GM21529 (cell line): ENCODE measurements around the gene CTNND2.

Experiments used
- ATAC-seq: cut with Tn5 transposase; IDR thresholded peaks from one replicate; pipeline ENCODE4 v1.9.1; 2021; ENCODE audit not compliant: unreplicated experiment

The CTNND2 gene

DNA sequence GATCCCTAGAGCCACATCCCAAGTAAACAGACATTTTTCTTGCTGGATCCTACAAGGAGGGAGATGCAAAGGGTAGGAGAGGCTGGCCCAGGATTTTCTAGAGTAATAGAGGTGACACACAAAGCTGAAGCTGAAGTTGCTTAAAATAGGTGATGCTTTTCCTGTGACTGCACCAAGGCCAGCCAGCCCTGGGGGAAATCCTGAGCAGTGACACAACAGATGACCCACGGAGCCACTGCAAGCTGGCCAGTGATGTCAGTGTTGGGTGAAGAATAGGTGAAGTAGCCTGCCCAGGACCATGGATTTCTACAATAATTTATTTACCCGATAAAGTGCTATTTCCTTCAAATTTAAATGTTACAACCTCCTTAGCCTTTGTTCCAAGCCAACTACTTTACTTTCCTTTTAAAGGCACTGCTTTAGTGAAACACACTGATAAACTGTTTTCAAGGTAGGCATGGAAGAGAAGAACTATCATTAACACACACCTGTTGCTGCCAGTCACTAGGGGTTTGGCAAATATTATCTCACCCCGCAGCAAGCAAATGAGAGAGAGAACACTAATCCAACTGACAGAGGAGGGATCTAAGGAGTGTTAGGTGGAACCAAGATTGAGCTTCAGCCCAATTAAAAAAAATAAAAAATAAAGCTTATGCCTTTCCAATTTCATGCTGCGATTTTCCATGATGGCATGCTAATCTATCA is 123.5 kb downstream of the CTNND2 start:
- no peak for ATAC-seq

DNA sequence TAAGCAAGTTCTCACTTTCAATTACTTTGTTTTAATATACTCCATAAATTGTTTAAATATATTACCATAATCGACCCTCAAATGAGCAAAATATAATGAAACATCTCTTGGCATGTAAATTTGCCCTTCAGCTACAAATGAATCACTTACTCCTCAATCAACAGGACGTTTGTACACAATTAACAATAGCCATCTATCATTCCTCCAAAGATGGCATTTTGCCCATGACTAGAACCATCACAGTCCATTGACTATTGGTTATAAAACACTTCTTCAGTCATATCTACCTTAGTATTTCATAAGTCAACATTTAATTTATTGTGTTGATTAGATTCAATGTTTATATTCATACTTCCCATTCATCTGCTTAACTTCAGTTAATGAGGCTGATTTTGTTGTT is 127.2 kb downstream of the CTNND2 start:
- no peak for ATAC-seq

DNA sequence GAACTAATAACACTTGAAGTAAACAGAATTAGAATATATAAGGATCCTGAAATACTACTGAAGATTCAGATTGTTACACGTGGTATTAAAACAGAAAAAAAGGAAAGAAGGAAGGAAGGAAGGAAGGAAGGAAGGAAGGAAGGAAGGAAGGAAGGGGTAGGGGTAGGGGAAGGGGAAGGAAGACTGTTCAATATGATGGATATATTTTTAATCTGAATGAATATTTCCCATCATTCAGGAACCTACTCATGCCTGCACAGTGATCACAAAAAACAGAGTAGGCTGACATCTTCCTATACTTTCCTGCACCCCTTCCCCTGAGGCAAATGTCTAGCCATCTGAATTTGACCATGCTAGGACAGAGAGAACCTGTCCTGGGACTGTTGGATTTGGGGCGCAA is 133.9 kb downstream of the CTNND2 start:
- no peak for ATAC-seq

DNA sequence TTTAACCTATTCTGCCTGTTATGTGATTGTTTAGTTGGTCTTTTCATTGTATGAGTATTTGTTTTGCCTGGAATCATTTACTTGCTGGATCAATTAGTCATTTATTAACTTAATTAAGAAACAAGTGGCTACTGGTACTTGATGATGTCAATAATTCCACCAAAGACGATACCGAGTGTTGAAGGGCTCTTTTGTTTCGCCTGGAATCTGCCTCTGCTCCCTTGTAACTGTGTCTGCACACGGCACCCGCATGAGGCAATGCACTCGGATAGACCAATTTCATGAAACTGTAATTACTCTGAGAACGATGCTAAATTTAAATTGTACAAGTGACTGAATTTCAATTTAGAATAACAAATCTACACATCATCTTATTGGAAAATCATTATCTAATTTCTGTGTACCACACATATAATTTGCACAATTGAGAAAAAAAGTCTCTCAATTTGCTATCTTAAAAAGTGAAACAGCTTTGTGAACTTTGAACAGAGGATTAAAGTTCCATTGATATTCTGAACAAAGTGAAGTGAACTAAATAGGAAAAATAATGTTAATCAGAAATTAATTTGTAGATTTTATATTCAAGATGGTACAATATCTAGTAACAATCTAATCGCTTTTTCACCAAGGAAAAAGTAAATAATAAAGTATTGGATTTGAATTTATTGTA is 143.2 kb downstream of the CTNND2 start:
- ATAC-seq, result no peak

DNA sequence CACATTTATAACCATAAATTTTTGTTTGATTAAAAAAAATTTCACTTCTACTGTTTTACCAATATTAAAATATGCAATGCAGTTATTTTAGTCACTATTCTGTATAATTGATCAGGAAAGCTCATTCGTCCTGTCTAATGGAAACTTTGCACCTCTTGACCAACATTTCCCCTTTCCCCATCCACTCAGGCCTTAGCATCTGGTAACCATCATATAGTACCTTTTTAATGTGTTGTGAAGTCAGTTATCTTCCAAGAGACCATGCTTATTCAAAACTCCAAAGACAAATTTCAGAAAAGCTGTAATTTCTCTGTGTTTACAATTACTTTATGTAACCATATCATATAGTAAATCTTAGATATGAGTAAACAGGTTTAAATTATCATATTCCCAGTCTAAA is 145.9 kb downstream of the CTNND2 start:
- ATAC-seq, result no peak

DNA sequence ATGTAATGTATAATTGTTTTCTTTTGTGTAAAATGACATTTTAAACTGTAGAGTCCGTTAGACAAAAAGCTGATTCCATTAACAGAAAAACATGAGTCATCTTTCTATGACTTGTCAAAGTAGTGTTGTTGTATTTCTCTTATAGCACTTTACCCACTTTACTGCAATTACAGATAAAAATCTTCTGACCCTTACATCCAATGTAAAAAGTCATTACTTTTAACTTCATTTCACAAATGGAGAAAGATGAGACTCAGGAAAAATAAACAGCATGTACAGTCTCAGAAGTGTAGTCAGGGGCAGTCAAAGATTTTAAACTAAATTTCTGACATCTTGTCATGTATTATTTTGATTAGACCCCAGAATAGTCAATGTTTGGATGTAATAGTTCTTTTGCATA is 146.6 kb downstream of the CTNND2 start:
- ATAC-seq, result no peak

DNA sequence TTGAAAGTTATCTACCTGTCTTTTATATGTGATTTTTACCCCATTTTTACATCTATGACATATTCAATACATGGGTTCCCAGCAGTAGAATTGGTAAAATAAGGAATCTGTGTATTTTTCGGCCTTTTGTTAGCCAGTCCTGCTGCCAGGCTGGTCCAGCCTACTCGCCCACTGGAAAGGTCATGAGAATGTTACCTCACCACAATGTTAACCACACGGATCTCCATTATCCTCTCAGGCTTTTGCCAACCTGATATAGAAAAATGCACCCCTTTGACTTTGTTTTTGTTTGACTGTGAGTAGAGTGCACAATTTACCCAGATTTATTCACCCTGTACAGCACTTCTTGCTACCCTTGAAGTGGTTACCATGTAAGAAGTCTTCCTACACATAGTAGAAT is 167.2 kb downstream of the CTNND2 start:
- ATAC-seq, result no peak

DNA sequence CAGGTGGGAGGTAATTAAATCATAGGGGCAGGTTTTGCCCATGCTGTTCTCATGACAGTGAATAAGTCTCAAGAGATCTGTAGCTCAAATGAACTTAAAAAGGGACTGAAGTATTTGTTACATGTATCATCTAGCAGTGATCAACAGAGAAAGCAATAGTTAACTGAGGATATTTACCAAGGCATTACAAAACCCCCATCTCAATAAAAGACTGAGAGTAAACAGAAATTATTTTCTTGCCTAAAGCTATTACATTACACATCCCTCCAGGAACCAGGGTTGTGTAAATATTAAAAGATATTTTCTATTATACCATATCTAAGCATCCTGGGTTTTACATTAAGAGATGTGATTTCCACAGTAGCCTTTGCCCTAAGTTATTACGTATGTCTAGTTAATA is 169.9 kb downstream of the CTNND2 start:
- ATAC-seq, result no peak

DNA sequence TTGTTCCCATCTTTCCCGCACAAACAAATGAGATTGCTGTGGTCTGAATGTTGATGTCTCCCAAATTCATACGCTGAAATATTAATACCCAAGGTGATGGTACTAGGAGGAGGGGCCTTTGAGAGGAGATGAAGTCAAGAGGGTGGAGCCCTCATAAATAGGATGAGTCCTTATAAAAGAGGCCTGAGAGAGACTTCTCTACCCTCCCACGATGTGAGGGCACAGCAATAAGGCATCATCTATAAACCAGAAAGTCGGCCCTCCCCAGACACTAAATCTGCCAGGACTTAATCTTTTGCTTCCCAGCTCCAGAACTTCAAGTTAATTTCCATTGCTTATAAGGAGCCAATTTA is 170.4 kb downstream of the CTNND2 start:
- no peak for ATAC-seq

DNA sequence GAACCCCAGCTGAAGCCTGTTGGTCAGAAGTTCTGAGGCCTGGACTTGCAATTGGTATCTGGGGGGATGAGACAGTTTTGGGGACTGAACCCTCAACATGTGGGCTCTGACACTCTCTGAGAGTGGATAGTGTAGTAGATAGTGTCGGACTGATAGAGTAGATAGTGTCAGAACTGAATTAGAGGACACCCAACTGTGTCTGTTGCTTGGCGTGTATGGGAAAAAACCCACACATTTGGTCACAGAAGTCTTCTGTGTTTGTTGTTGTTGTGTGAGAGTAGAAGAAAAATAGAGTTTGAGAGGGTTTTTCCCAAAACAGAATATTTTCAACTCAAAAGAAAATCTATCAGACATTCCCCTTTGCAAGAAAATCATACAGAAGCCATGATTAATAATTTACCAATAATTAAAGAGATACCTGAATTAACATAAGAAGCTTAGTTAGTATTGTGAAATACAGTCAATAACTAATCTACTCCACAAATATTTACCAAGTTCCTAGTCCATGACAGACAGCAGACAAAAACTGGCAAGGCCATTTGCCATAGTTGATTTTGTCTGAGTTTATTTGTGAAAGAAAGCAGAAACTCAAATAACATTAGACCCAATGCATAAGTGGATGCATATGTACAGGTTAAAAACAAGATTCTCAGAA is 170.9 kb downstream of the CTNND2 start:
- no peak for ATAC-seq

DNA sequence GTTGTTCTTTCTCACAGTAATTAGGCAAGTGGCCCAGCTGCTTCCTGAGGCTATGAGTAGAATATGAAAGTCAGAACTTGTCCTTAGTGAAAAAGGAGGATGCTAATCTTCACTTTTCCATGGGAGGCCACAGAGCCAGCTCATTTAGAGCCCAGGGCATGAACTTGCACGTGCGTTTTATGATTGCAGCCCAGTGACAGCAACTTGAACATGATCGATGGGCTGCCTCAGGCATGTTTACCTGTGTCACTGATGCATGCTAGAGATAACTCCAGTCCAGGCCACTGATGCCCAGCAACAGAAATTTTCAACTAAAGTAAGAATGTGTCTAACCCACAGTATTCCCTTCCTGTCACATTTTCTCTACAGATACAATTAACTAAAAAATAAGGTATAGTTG is 179.3 kb downstream of the CTNND2 start:
- no peak for ATAC-seq

DNA sequence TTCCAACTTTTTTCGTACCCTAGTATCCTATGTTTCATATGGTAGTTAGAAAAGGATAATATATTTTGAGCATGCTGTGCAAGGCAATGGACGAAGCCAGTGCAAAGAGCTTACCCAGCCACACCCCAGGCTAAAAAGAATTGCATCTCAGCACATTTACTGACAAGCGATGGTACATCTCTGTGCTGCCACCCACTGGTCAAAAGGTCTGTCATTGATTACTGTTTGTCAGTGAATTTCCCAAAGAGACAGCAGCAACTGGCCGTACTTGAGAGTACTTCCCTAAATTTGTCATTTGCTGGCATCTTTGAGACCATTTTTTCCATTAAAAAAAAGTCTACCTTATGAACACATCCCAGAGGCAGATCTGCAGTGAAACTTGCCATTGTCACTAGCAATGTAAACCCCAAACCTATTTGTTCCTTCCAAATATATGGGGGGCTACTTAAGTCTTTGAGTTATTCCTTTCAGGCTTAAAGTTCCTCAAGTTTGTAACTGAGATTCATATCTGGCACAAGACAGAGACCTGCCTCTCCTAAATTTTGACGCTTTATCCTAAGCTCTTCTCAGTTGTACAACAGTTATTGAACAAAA is 184.3 kb downstream of the CTNND2 start:
- ATAC-seq, result no peak

DNA sequence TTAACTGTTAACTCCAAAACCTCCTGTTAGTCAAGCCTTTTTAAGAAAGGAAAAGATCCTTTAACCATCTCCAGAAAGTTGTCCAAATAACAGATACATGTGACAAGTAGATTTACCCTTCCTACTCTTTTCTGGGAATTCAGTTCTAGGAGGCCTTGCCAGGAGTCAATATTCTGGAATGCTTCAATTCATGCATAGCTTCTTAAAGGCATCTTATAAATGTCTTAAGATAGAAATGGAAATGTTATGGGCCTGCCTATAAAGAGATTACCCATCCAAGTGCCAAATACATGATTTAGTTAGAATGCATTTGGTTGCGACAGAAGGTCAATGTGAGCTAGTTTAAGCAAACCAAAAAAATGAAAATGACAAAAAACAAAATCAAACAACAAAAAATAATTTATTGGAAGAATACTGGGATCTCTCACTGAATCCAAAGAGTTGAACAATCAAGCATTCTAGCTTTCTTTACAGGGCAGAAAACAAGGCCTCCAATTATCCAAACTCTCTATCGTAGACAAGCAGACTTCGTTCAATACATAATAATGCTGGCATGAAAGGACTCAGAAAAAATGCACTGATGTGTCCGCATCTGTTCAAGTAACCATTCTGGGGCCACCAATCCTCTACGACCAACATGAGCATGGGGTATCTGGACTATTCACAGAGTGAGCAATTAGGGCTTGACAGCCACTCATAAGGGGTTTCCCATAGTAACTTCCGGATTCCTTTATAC is 188.6 kb downstream of the CTNND2 start:
- ATAC-seq, result no peak

DNA sequence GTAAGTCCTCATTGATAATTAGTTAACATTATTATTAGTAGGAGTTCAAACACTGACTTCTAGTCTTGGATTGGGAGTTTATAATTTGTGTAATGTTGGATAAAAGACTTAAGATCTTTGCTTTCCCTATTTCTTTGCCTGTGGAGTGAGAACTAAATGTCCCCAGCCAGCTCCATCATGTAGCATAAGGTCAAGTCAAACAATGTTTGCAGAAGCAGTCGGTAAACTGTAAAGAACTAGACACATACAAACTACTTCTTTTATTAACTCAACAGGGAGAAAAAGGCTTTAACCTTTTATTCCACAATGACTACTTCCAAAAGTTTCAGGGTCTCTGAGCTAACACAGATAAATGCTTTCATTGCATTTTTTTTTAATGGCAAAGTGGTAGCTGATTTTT is 192.3 kb downstream of the CTNND2 start:
- no peak for ATAC-seq

DNA sequence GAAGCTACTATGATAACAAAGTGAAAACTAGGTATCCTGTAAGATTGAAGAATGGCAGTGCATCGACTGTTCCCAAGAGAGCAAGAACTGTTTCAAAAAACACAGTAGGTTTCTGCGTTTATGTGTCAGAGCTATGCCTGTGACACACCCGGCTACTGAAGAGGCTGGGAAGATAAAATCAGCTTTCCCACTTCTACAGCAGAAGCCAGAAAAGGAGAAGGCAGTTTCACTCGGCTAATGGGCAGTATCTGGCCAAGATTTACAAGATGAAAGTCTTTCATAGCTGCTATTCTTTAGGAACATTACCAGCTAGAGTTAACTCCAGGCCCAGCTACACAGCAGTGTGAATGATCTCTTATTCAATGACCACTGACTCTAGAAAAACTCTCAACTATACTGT is 195.2 kb downstream of the CTNND2 start:
- no peak for ATAC-seq

DNA sequence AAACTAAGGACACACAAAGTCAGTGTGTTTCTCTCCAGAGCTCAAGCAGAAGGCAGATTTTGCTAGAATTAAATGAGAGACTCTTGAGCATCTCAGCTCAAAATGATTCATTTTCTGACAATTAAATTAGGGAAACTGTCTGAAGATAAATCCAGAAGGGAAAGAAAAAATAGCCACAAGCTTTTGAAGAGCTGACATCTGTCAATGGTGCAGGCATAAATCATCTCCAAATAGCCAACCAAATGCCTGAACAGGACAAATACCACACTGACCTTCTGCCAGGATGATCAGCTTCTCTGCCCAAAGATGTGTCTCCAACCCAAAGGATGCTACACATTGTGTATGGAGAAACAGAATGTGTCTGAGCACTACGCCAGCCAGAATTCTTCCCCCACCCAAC is 199.3 kb downstream of the CTNND2 start:
- no peak for ATAC-seq

DNA sequence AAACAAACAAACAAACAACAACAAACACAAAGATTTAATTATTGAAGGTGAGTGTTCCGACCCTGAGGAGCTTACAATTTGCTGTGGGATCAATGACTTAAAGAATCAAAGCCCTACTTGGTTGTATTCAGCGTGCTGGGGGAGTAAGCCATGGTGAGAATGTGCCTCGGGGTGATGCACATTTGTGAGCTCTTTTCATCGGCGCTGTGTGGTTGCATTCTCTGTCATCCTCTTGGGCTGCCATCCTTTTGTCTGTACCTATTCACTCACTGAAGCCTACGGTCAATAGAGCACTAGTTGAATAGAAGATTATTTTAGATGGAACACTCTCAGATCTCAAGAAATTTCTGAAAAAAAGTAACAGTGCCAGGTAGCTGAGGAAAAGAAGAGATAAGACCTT is 203.9 kb downstream of the CTNND2 start:
- ATAC-seq, result no peak

DNA sequence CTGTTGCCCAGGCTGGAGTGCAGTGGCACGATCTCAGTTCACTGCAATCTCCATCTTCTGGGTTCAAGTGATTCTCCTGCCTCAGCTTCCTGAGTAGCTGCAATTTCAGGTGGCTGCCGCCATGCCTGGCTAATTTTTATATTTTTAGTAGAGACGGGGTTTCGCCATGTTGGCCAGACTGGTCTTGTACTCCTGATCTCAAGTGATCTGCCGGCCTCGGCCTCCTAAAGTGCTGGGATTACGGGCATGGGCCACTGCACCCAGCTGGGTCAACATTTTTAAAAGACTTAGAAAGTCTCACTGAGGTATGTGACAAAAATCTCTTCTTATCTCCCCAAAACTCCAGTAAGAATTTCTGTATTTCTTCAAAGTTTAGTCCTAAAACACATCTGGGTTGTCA is 211.6 kb downstream of the CTNND2 start:
- no peak for ATAC-seq

DNA sequence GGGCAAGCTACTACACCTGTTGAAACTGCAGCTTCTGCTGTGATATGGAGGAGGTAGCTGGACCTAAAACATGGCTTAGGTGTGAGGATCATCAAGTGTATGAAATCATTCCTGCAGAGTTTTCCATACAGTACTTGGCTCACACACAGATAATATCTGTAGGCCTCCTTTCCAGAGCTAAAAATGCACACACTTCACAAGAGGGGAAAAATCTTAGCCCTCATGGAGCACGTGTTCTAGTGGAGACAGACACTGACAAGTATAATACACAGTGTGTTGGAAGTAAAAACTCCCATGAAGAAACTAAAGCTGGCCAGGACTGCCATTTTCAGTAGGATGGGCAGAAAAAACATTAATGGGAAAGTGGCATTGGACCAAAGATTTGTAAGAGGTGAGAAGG is 216.7 kb downstream of the CTNND2 start:
- no peak for ATAC-seq

DNA sequence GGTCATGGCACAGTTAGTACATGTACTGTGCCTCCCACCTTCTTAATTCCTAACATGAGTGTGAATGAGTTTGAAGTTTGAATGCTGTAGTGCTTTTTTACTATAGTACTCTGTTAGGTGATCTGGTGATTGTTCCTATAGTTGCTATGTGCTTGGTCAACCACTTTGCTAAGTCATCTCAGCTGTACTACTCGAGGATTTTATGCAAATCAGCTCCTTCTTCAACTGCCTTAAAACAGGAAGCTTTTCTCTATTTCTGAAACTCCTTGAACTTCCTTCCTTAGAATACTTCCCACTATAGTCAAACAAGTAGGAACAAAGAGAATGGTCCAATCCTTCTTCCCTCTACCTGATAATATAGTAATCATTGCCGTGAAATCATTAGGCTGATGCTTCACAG is 219.6 kb downstream of the CTNND2 start:
- ATAC-seq, result no peak

DNA sequence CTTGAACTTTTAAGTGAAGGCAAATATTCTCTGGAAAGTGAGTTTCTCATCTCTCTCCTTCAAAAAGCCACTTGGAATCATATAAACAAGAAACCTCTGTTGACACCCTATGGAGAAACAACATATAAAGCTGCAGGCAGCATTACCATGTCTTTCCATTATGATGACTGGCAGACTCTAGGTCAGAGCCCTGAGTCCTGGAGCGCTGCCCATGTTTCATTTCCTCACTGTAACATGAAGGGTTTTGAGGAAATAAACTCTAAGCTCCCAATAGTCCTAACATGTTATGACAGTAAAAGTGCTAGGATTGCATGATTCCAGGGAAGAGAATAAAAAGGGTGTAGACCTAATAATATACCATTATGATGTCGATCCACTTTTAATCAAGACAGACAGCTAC is 220.6 kb downstream of the CTNND2 start:
- ATAC-seq, result no peak

DNA sequence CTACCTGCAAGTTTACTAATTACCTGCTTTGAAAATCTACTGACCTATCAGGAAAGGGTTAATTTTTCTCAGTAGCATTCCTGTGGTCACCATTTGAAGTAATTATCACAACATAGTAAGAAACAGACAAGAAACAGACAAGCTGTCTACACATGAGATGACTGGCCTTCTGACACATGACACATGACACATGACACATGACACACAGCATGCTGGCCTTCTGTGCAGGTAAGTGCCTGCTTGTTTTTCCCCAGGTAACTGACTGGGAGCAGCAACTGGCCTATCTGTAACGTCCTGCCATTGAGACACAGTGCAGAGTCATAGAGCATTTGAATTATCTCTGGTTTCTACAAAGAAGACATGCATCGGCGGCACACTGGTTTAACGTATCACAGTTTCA is 222.4 kb downstream of the CTNND2 start:
- ATAC-seq, result no peak
